Measurements from ENCODE around the gene ZNF813. TPM values are rescaled to one million over a fixed set of nuclear protein-coding genes. Genes with fewer than 3 reads are reported as not detected.
A peak's percentile ranks its signal among the peaks of the same experiment; 100 is the strongest.

Gene ZNF813
- total and polyA plus RNA-seq, 2 donors (not counting 1 experiment from before 2014, with no cell fraction given), result 1.2 to 10.8 TPM

DNA sequence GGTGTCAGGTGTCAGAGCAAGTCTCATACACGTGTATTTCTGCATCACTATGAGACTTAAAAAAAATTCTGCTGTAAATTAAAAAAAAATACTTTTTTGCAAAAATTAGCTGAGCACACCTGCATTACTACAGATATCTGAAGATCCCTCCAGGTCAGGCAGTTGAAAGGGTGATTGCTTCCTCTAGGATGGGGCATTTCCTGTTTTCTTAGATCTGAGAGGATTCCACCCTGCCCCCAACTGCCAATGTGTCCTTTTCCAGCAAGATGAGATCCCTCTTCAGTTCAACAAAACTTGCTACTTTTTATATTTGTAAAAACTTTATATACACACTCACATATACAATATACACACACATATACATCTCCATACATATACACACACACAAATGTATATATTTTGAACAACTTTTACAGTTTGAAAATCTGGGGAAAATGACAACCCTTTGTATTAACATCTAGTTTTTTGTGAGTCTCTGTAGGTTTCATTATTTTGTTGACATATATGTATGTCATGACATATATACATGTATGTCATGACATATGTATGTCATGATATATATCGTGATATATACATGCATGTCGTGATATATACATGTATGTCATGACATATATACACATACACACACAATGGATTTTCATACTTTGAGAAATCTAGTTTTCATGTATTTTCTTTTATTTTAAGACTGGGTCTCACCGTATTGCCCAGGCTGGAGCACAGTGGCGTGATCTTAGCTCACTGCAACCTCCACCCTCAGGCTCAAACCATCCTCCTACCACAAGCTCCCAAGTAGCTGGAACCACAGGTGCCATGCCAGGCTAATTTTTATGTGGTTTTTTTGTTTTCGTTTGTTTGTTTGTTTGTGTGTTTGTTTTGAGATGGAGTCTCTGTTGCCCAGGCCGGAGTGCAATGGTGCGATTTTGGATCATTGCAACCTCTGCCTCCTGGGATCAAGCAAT lies 17.8 kb downstream of the ZNF813 start:
- H3K27me3 ChIP-seq (replicated peaks in 1 of 4; ENCODE audit: control extremely low read depth in 1 of 4, control insufficient read depth in 3 of 4, insufficient read depth in 4 of 4, low read length in 3 of 4), result no peaks in the 10 kb centered on the region
- H4K20me1 ChIP-seq (ENCODE audit: control insufficient read depth, insufficient read depth, low read length, poor library complexity, severe bottlenecking), result no peaks in the 10 kb centered on the region
- TF ChIP-seq, protein P1, sequence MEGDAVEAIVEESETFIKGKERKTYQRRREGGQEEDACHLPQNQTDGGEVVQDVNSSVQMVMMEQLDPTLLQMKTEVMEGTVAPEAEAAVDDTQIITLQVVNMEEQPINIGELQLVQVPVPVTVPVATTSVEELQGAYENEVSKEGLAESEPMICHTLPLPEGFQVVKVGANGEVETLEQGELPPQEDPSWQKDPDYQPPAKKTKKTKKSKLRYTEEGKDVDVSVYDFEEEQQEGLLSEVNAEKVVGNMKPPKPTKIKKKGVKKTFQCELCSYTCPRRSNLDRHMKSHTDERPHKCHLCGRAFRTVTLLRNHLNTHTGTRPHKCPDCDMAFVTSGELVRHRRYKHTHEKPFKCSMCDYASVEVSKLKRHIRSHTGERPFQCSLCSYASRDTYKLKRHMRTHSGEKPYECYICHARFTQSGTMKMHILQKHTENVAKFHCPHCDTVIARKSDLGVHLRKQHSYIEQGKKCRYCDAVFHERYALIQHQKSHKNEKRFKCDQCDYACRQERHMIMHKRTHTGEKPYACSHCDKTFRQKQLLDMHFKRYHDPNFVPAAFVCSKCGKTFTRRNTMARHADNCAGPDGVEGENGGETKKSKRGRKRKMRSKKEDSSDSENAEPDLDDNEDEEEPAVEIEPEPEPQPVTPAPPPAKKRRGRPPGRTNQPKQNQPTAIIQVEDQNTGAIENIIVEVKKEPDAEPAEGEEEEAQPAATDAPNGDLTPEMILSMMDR (IDR thresholded peaks at IDR 0.05), result no peak
- TF ChIP-seq EZH2 (IDR thresholded peaks at IDR 0.05; ENCODE audit: borderline replicate concordance, insufficient read depth, low read depth, low read length, poor library complexity, severe bottlenecking), result no peak
- Mint-ChIP-seq H3K4me3 (no peak overlapping the region), H3K4me1 (no peaks in the 10 kb centered on the region), H3K27ac (no peak overlapping the region), H3K27me3 (no peaks in the 10 kb centered on the region), H3K9me3 (ENCODE audit: insufficient read depth) (peaks cover 18% of the 10 kb centered on the region)
- ChIA-PET CTCF (no interaction called here), POLR2A (no interaction called here)
- no peaks in the 10 kb centered on the region for H3K4me1 ChIP-seq (ENCODE audit: control insufficient read depth in 2 of 2, insufficient read depth in 2 of 2, low read length in 2 of 2)
- intact Hi-C loops (cut with micrococcal nuclease), result no loop called here
- no peak overlapping the region for H3K27ac ChIP-seq (ENCODE audit: low read length in 2 of 2)
- H3K79me2 ChIP-seq (ENCODE audit: control insufficient read depth, insufficient read depth, low read length), result no peaks in the 10 kb centered on the region
- peaks cover 2 to 79% (median 58%) of the 10 kb centered on the region in 3 donors for H3K9me3 ChIP-seq (ENCODE audit: control extremely low read depth in 1 of 3, control insufficient read depth in 2 of 3, insufficient read depth in 1 of 3, low read length in 2 of 3)
- H2AFZ ChIP-seq (ENCODE audit: insufficient read depth, low read depth, low read length, poor library complexity, severe bottlenecking), result no peak overlapping the region
- WGBS (ENCODE audit: insufficient coverage), result 97% methylated on average over 3 of the region's 8 CpGs
- DNase-seq (no peak), ATAC-seq (ENCODE audit: low read depth) (no peak)
- no peak overlapping the region for H3K9ac ChIP-seq (ENCODE audit: low read length)
- no peak overlapping the region for H3K4me3 ChIP-seq (ENCODE audit: control extremely low read depth in 1 of 5, extremely low read depth in 1 of 5, insufficient read depth in 1 of 5, low read depth in 2 of 5, low read length in 4 of 5)
- peaks cover 1 to 53% of the 10 kb centered on the region in 2 experiments for H3K36me3 ChIP-seq (replicated peaks in 1 of 2; ENCODE audit: control extremely low read depth in 1 of 2, control insufficient read depth in 1 of 2, extremely low read depth in 1 of 2, insufficient read depth in 2 of 2, low read length in 1 of 2)
- H3K4me2 ChIP-seq (replicated peaks; ENCODE audit: low read depth, low read length, poor library complexity, severe bottlenecking), result no peak overlapping the region

DNA sequence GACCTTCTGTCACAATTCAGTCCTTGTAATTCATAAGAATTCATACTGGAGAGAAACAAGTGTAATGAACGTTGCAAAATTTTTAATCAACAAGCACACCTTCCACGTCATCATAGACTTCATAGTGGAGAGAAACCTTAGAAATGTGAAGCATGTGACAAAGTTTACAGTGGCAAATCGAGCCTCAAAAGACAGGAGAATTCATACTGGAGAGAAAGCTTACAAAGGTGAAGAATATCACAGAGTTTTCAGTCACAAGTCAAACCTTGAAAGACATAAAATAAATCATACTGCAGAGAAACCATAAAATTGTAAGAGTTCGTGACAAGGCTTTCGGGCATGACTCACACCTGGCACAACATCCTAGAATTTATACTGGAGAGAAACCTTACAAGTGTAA lies 24.6 kb downstream of the ZNF813 start:
- Mint-ChIP-seq H3K27me3 (no peaks in the 10 kb centered on the region), H3K27ac (no peak overlapping the region), H3K9me3 (ENCODE audit: insufficient read depth) (peaks cover 36% of the 10 kb centered on the region), H3K4me3 (no peak overlapping the region), H3K4me1 (no peaks in the 10 kb centered on the region)
- peaks cover 11 to 44% of the 10 kb centered on the region in 2 experiments for H3K36me3 ChIP-seq (replicated peaks in 1 of 2; ENCODE audit: control extremely low read depth in 1 of 2, control insufficient read depth in 1 of 2, extremely low read depth in 1 of 2, insufficient read depth in 2 of 2, low read length in 1 of 2)
- H4K20me1 ChIP-seq (ENCODE audit: control insufficient read depth, insufficient read depth, low read length, poor library complexity, severe bottlenecking), result no peaks in the 10 kb centered on the region
- peaks cover 12 to 77% (median 57%) of the 10 kb centered on the region in 3 donors for H3K9me3 ChIP-seq (ENCODE audit: control extremely low read depth in 1 of 3, control insufficient read depth in 2 of 3, insufficient read depth in 1 of 3, low read length in 2 of 3)
- no peaks in the 10 kb centered on the region for H3K79me2 ChIP-seq (ENCODE audit: control insufficient read depth, insufficient read depth, low read length)
- no peaks in the 10 kb centered on the region for H3K27me3 ChIP-seq (replicated peaks in 1 of 4; ENCODE audit: control extremely low read depth in 1 of 4, control insufficient read depth in 3 of 4, insufficient read depth in 4 of 4, low read length in 3 of 4)
- H2AFZ ChIP-seq (ENCODE audit: insufficient read depth, low read depth, low read length, poor library complexity, severe bottlenecking), result no peak overlapping the region
- H3K27ac ChIP-seq (ENCODE audit: low read length in 2 of 2), result no peak overlapping the region
- no peaks in the 10 kb centered on the region for H3K4me1 ChIP-seq (ENCODE audit: control insufficient read depth in 2 of 2, insufficient read depth in 2 of 2, low read length in 2 of 2)
- no peak for TF ChIP-seq EZH2 (IDR thresholded peaks at IDR 0.05; ENCODE audit: borderline replicate concordance, insufficient read depth, low read depth, low read length, poor library complexity, severe bottlenecking)
- TF ChIP-seq, protein P1 (IDR thresholded peaks at IDR 0.05), result no peak
- no peak overlapping the region for H3K4me2 ChIP-seq (replicated peaks; ENCODE audit: low read depth, low read length, poor library complexity, severe bottlenecking)
- ATAC-seq (ENCODE audit: low read depth) (no peak), DNase-seq (no peak)
- ChIA-PET POLR2A (no interaction called here), CTCF (interaction anchor here (1.0 kb wide), 1 partner anchor 67 kb away, joined by 3 read pairs; no protein-coding TSS in a partner anchor)
- H3K4me3 ChIP-seq (ENCODE audit: control extremely low read depth in 1 of 5, extremely low read depth in 1 of 5, insufficient read depth in 1 of 5, low read depth in 2 of 5, low read length in 4 of 5), result peak overlapping the region in 1 of 5 experiments; percentile 3
- H3K9ac ChIP-seq (ENCODE audit: low read length), result no peak overlapping the region
- WGBS (ENCODE audit: insufficient coverage), result 100% methylated on average over 2 of the region's 5 CpGs
- intact Hi-C loops (cut with micrococcal nuclease), result no loop called here

All from B cell (primary cell).